ENCODE results near the gene ADGRA1. TPM values are rescaled to one million over a fixed set of nuclear protein-coding genes. Genes with fewer than 3 reads are reported as not detected.

The ADGRA1 gene
- total RNA-seq, 4 donors from 2014 or later: under 0.01 TPM; not detected in 3

GRCh38 chr10:133055470-133055869 lies 32.3 kb upstream of the ADGRA1 start:
- no peaks in the 10 kb centered on the region for H3K36me3 ChIP-seq
- no peak overlapping the region for H3K27ac ChIP-seq
- H3K27me3 ChIP-seq: peaks cover 0 to 10% of the 10 kb centered on the region in 2 donors
- peaks cover 0 to 4% (median 0%) of the 10 kb centered on the region in 4 donors for H3K4me1 ChIP-seq
- 24 to 29% methylated on average over 2 of the region's 2 CpGs for WGBS, 2 donors
- TF ChIP-seq POLR2A (IDR thresholded peaks at IDR 0.05) (no peak), CTCF (IDR thresholded peaks at IDR 0.05) (no peak), EP300 (IDR thresholded peaks at IDR 0.05) (no peak)
- H3K9me3 ChIP-seq: no peaks in the 10 kb centered on the region
- H3K4me3 ChIP-seq: no peak overlapping the region
- no peak for DNase-seq (ENCODE audit: low spot score in 2 of 2)

- no peaks in the 10 kb centered on the region for H3K36me3 ChIP-seq
- peaks cover 0 to 4% (median 0%) of the 10 kb centered on the region in 4 donors for H3K4me1 ChIP-seq
- no peak overlapping the region for H3K27ac ChIP-seq
- peaks cover 0 to 10% of the 10 kb centered on the region in 2 donors for H3K27me3 ChIP-seq
- no peaks in the 10 kb centered on the region for H3K9me3 ChIP-seq
- 85 to 88% methylated on average over 11 to 13 of the region's 13 CpGs for WGBS, 2 donors
- TF ChIP-seq POLR2A (IDR thresholded peaks at IDR 0.05) (no peak), CTCF (IDR thresholded peaks at IDR 0.05) (no peak), EP300 (IDR thresholded peaks at IDR 0.05) (no peak)
- no peak overlapping the region for H3K4me3 ChIP-seq
- DNase-seq (ENCODE audit: low spot score in 2 of 2): no peak
Observed at GRCh38 chr10:133056001-133056400, 31.7 kb upstream of the ADGRA1 start.

- H3K9me3 ChIP-seq: no peaks in the 10 kb centered on the region
- H3K36me3 ChIP-seq: no peaks in the 10 kb centered on the region
- 70 to 80% methylated on average over 9 to 14 of the region's 19 CpGs for WGBS, 2 donors
- no peak overlapping the region for H3K4me3 ChIP-seq
- DNase-seq (ENCODE audit: low spot score in 2 of 2): no peak
- H3K4me1 ChIP-seq: peaks cover 0 to 4% (median 0%) of the 10 kb centered on the region in 4 donors
- TF ChIP-seq EP300 (IDR thresholded peaks at IDR 0.05): no peak
- no peak for TF ChIP-seq CTCF (IDR thresholded peaks at IDR 0.05)
- no peak for TF ChIP-seq POLR2A (IDR thresholded peaks at IDR 0.05)
- peaks cover 0 to 10% of the 10 kb centered on the region in 2 donors for H3K27me3 ChIP-seq
- H3K27ac ChIP-seq: no peak overlapping the region
Observed at GRCh38 chr10:133056651-133057178, 31.0 kb upstream of the ADGRA1 start.

- WGBS, 2 donors: 27% methylated on average over 13 of the region's 13 CpGs
- TF ChIP-seq POLR2A (IDR thresholded peaks at IDR 0.05): no peak
- no peak for TF ChIP-seq EP300 (IDR thresholded peaks at IDR 0.05)
- no peak for TF ChIP-seq CTCF (IDR thresholded peaks at IDR 0.05)
Observed at GRCh38 chr10:133058331-133059092, 29.2 kb upstream of the ADGRA1 start.

GRCh38 chr10:133059093-133059470 lies 28.6 kb upstream of the ADGRA1 start:
- no peak for DNase-seq (ENCODE audit: low spot score in 2 of 2)
- peaks cover 0 to 4% (median 0%) of the 10 kb centered on the region in 4 donors for H3K4me1 ChIP-seq
- no peaks in the 10 kb centered on the region for H3K9me3 ChIP-seq
- peaks cover 0 to 10% of the 10 kb centered on the region in 2 donors for H3K27me3 ChIP-seq
- no peaks in the 10 kb centered on the region for H3K36me3 ChIP-seq
- 83 to 85% methylated on average over 7 of the region's 7 CpGs for WGBS, 2 donors
- H3K4me3 ChIP-seq: no peak overlapping the region
- no peak for TF ChIP-seq EP300 (IDR thresholded peaks at IDR 0.05)
- no peak for TF ChIP-seq POLR2A (IDR thresholded peaks at IDR 0.05)
- TF ChIP-seq CTCF (IDR thresholded peaks at IDR 0.05): no peak
- H3K27ac ChIP-seq: no peak overlapping the region

More at GRCh38 chr10:133058331-133059092, 29.2 kb upstream of the ADGRA1 start:
- Histone ChIP-seq H3K9me3 (no peaks in the 10 kb centered on the region), H3K4me3 (no peak overlapping the region), H3K36me3 (no peaks in the 10 kb centered on the region), H3K27ac (no peak overlapping the region), H3K27me3 (peaks cover 0 to 10% of the 10 kb centered on the region in 2 donors), H3K4me1 (peaks cover 0 to 4% (median 0%) of the 10 kb centered on the region in 4 donors)
- DNase-seq (ENCODE audit: low spot score in 2 of 2): no peak
